H1 (cell line): Measurements from ENCODE around the gene KIAA1671. TPM values are rescaled to one million over a fixed set of nuclear protein-coding genes. Genes with fewer than 3 reads are reported as not detected.

Experiments used
- CTCF ChIA-PET: fragments of 300-600 bp; sonication (Branson Sonifier 250); formaldehyde crosslinking; loops from one replicate; lab custom pipeline; 2021; ENCODE audit not compliant: partially characterized antibody; lab: Charles Lee
- POLR2A ChIA-PET: fragments of 300-600 bp; sonication (Branson Sonifier 250); formaldehyde crosslinking; loops from one replicate; lab custom pipeline; 2021; ENCODE audit warnings: inconsistent platforms; ENCODE audit not compliant: partially characterized antibody; lab: Charles Lee
- DNase-seq, 2 experiments: peaks; one replicate each; pipeline versions ENCODE4 v3.0.0 to v3.0.0-alpha.2; 2010 to 2022; ENCODE audit warnings: low spot score in 2 of 2, low read depth in 1 of 2, mixed read lengths in 1 of 2
- FAIRE-seq: peaks from 2 replicates; lab custom pipeline; 2011; peaks lifted over from hg19 to GRCh38; lab: Jason Lieb, UNC
- H2AFZ ChIP-seq: 2 replicates; pipeline ENCODE4 v1.8.1; 2012; ENCODE audit warnings: low read length, inconsistent platforms
- H2AK5ac ChIP-seq: 2 replicates; pipeline ENCODE4 v1.6.1; 2013; ENCODE audit warnings: low read depth, low read length
- H2BK120ac ChIP-seq: replicated peaks from 2 replicates; pipeline ENCODE3; 2013; ENCODE audit warnings: low read depth, low read length, inconsistent platforms
- H2BK12ac ChIP-seq: 2 replicates; pipeline ENCODE4 v1.6.1; 2013; ENCODE audit warnings: low read depth, low read length
- H2BK15ac ChIP-seq: 2 replicates; pipeline ENCODE4 v1.6.1; 2013; ENCODE audit warnings: low read length
- H2BK20ac ChIP-seq: 2 replicates; pipeline ENCODE4 v1.6.1; 2013; ENCODE audit warnings: low read length
- H2BK5ac ChIP-seq: 2 replicates; pipeline ENCODE4 v1.6.1; 2013; ENCODE audit warnings: low read depth, low read length
- H3K14ac ChIP-seq: 2 replicates; pipeline ENCODE4 v1.6.1; 2013; ENCODE audit warnings: inconsistent platforms; ENCODE audit not compliant: insufficient read length
- H3K18ac ChIP-seq: 2 replicates; pipeline ENCODE4 v1.6.1; 2013; ENCODE audit warnings: low read length; ENCODE audit errors: extremely low read depth
- H3K23ac ChIP-seq: 2 replicates; pipeline ENCODE4 v1.6.1; 2013; ENCODE audit warnings: inconsistent platforms; ENCODE audit not compliant: insufficient read length
- H3K23me2 ChIP-seq: 2 replicates; pipeline ENCODE4 v1.6.1; 2013; ENCODE audit warnings: low read depth, low read length
- H3K27ac ChIP-seq: 2 replicates; pipeline ENCODE4 v1.6.1; 2011; ENCODE audit warnings: low read depth, low read length, inconsistent platforms
- H3K27me3 ChIP-seq, 4 experiments: replicated peaks in 1 of 4; 1 replicate in 1 of 4; 2 replicates in 3 of 4; pipeline versions ENCODE4 v1.6.1 to v1.8.1; 2011 to 2013; ENCODE audit warnings: low read length in 3 of 4, mild to moderate bottlenecking in 3 of 4, inconsistent platforms in 2 of 4, mixed read lengths in 2 of 4, moderate library complexity in 1 of 4; ENCODE audit not compliant: control insufficient read depth in 3 of 4, insufficient read depth in 3 of 4; ENCODE audit errors: extremely low read depth in 1 of 4
- H3K36me3 ChIP-seq, 4 experiments: 2 replicates each; pipeline versions ENCODE4 v1.6.1 to v1.8.1; 2011 to 2013; ENCODE audit warnings: mild to moderate bottlenecking in 4 of 4, low read length in 3 of 4, moderate library complexity in 2 of 4, control low read depth in 1 of 4, inconsistent platforms in 1 of 4; ENCODE audit not compliant: insufficient read depth in 4 of 4, control insufficient read depth in 2 of 4
- H3K4ac ChIP-seq: replicated peaks from 2 replicates; pipeline ENCODE3; 2013; ENCODE audit warnings: low read length, low read depth, mixed read lengths, inconsistent platforms; ENCODE audit not compliant: insufficient read length
- H3K4me1 ChIP-seq, 4 experiments: replicated peaks in 1 of 4; 1 replicate in 1 of 4; 2 replicates in 3 of 4; pipeline versions ENCODE4 v1.6.1 to v1.8.1; 2011 to 2013; ENCODE audit warnings: low read length in 3 of 4, inconsistent platforms in 2 of 4, mixed read lengths in 1 of 4; ENCODE audit not compliant: insufficient read depth in 4 of 4, control insufficient read depth in 3 of 4
- H3K4me2 ChIP-seq, 2 experiments: 2 replicates each; pipeline versions ENCODE4 v1.6.1 to v1.8.1; 2011 to 2013; ENCODE audit warnings: low read depth in 2 of 2, low read length in 2 of 2, control low read depth in 1 of 2, inconsistent platforms in 1 of 2, mild to moderate bottlenecking in 1 of 2; ENCODE audit not compliant: insufficient read depth in 1 of 2
- H3K4me3 ChIP-seq, 4 experiments: fragments of 200-600, 300-600 bp in 1 of 4; sonication (generic), shearing (Covaris generic), sonication (Bioruptor Twin) in 1 of 4; 2 replicates each; pipeline versions ENCODE4 v1.5.1 to v1.8.1; 2011 to 2016; ENCODE audit warnings: low read length in 4 of 4, low read depth in 3 of 4, control low read depth in 2 of 4, inconsistent platforms in 2 of 4, mild to moderate bottlenecking in 2 of 4, mixed read lengths in 1 of 4, moderate library complexity in 1 of 4; ENCODE audit not compliant: insufficient read depth in 2 of 4; ENCODE audit errors: extremely low read depth in 1 of 4
- H3K56ac ChIP-seq: replicated peaks from 2 replicates; pipeline ENCODE3; 2013; ENCODE audit warnings: low read depth, mild to moderate bottlenecking, mixed read lengths, low read length, inconsistent platforms; ENCODE audit not compliant: insufficient read length
- H3K79me1 ChIP-seq: 2 replicates; pipeline ENCODE4 v1.6.1; 2013; ENCODE audit warnings: low read depth, low read length, control low read depth
- H3K79me2 ChIP-seq, 2 experiments: 2 replicates each; pipeline versions ENCODE4 v1.6.1 to v1.8.1; 2012 to 2013; ENCODE audit warnings: low read length in 2 of 2, mild to moderate bottlenecking in 2 of 2, inconsistent platforms in 1 of 2; ENCODE audit not compliant: insufficient read depth in 2 of 2, control insufficient read depth in 1 of 2
- H3K9ac ChIP-seq, 4 experiments: replicated peaks in 1 of 4; 1 replicate in 1 of 4; 2 replicates in 3 of 4; pipeline versions ENCODE4 v1.6.1 to v1.8.1; 2011 to 2013; ENCODE audit warnings: low read depth in 3 of 4, low read length in 3 of 4, control low read depth in 2 of 4, mild to moderate bottlenecking in 2 of 4, moderate library complexity in 2 of 4, inconsistent platforms in 1 of 4; ENCODE audit errors: extremely low read depth in 1 of 4
- H3K9me3 ChIP-seq, 2 experiments: 2 replicates each; pipeline versions ENCODE4 v1.6.1 to v1.8.1; 2012 to 2013; ENCODE audit warnings: mild to moderate bottlenecking in 2 of 2, moderate library complexity in 2 of 2, control low read depth in 1 of 2, inconsistent platforms in 1 of 2, low read depth in 1 of 2, low read length in 1 of 2, mixed read lengths in 1 of 2; ENCODE audit not compliant: insufficient read depth in 2 of 2
- H4K20me1 ChIP-seq, 2 experiments: replicated peaks in 1 of 2; 2 replicates each; pipeline versions ENCODE3 to v1.8.1; 2011 to 2013; ENCODE audit warnings: inconsistent platforms in 2 of 2, low read length in 2 of 2, mild to moderate bottlenecking in 1 of 2; ENCODE audit not compliant: insufficient read depth in 2 of 2, control insufficient read depth in 1 of 2
- H4K5ac ChIP-seq: 2 replicates; pipeline ENCODE4 v1.6.1; 2013; ENCODE audit warnings: low read length, low read depth, mixed read lengths, inconsistent platforms; ENCODE audit not compliant: insufficient read length
- H4K8ac ChIP-seq: 2 replicates; pipeline ENCODE4 v1.8.0; 2013; ENCODE audit warnings: mild to moderate bottlenecking, moderate library complexity, low read length, inconsistent platforms; ENCODE audit not compliant: insufficient read depth; ENCODE audit errors: extremely low read depth
- H4K91ac ChIP-seq: replicated peaks from 2 replicates; pipeline ENCODE3; 2013; ENCODE audit warnings: low read length, mixed read lengths, inconsistent platforms; ENCODE audit not compliant: insufficient read length
- ATF2 ChIP-seq: IDR thresholded peaks from 2 replicates; pipeline ENCODE4 v1.6.1; 2012; ENCODE audit warnings: low read length, inconsistent platforms
- KDM5A ChIP-seq: fragments of 200-600 bp; IDR thresholded peaks from 2 replicates; pipeline ENCODE4 v1.7.1; 2012; ENCODE audit warnings: mild to moderate bottlenecking, low read length, inconsistent platforms, mixed read lengths
- TBP ChIP-seq: IDR thresholded peaks from 2 replicates; pipeline ENCODE4 v1.6.1; 2011; ENCODE audit warnings: low read depth, low read length, improper control_type of control experiment
- WGBS, 2 experiments: shearing (Covaris generic) in 1 of 2; methylation state at CpG; one replicate each; pipeline versions ENCODE4 v1.1.6 to v1.1.7; 2013 to 2015; ENCODE audit warnings: low lambda C conversion rate in 2 of 2, mixed read lengths in 2 of 2, inconsistent platforms in 1 of 2, low coverage in 1 of 2, missing lambda C conversion rate in 1 of 2; ENCODE audit not compliant: insufficient replicate concordance in 2 of 2, insufficient coverage in 1 of 2, insufficient read length in 1 of 2; ENCODE audit errors: extremely low coverage in 1 of 2, missing lambda C conversion rate in 1 of 2; 5-methylcytosine and 5-hydroxymethylcytosine counted together
- polyA plus RNA-seq, 7 experiments: library from polyadenylated mRNA; depleted of rRNA in 3 of 7; stranded (reverse) in 5 of 7; unstranded in 2 of 7; fragments of >200 nt in 5 of 7; fragments of 200-250 nt in 2 of 7; gene quantifications; 1 replicate in 5 of 7; 2 replicates in 1 of 7; 4 replicates in 1 of 7; pipeline versions ENCODE4 v1.2.1 to v1.2.3, GENCODE V29; 2011 to 2013; ENCODE audit warnings: missing spikeins in 2 of 7, mixed read lengths in 2 of 7
- total RNA-seq: library from RNA; stranded (reverse); fragmentation: NEBNext Ultra II Directional; extraction: Animal tissue kit (Norgen Biotek cat#: 25700); gene quantifications from 2 replicates; pipeline ENCODE4 v1.2.1, GENCODE V29; 2021
- TF ChIP-seq, protein P1 (sequence below): IDR thresholded peaks from 2 replicates; pipeline ENCODE4 v1.6.1; 2011; ENCODE audit warnings: low read length, improper control_type of control experiment

KIAA1671 gene
- total and polyA plus RNA-seq, 2 of the 8 experiments (the other 6 are each of a cell fraction or from before 2014, with no cell fraction given), result 6.4 to 23.9 TPM

- H3K4me2 ChIP-seq, result no peak overlapping the region
- H2BK20ac ChIP-seq, result no peak overlapping the region
- no peak for FAIRE-seq
- no peak overlapping the region for H3K27ac ChIP-seq
- H3K79me2 ChIP-seq, result no peaks in the 10 kb centered on the region
- ChIA-PET CTCF (interaction anchor here (0.7 to 1.3 kb wide), 3 partner anchors 13 to 76 kb away, joined by 3 to 4 read pairs (median 3); no protein-coding TSS in a partner anchor), POLR2A (no interaction called here)
- H2BK12ac ChIP-seq, result no peak overlapping the region
- H3K9me3 ChIP-seq, result no peaks in the 10 kb centered on the region
- no peak overlapping the region for H3K9ac ChIP-seq
- no peak overlapping the region for H2AK5ac ChIP-seq
- H3K23me2 ChIP-seq, result no peaks in the 10 kb centered on the region
- no peak overlapping the region for H2BK5ac ChIP-seq
- no peak overlapping the region for H3K4me3 ChIP-seq
- no peaks in the 10 kb centered on the region; the same call in 1 of the 2 replicates for H3K79me1 ChIP-seq
- no peak for DNase-seq
- no peaks in the 10 kb centered on the region for H3K27me3 ChIP-seq
- H3K36me3 ChIP-seq, result no peaks in the 10 kb centered on the region
- no peak overlapping the region for H2BK15ac ChIP-seq
- no peak overlapping the region for H3K23ac ChIP-seq
- no peak overlapping the region for H3K56ac ChIP-seq
- no peak overlapping the region for H3K4ac ChIP-seq
- H3K14ac ChIP-seq, result no peak overlapping the region
- no peak overlapping the region for H3K18ac ChIP-seq
- H4K91ac ChIP-seq, result no peak overlapping the region
- H4K20me1 ChIP-seq, result no peaks in the 10 kb centered on the region
- WGBS, 2 experiments, result 86% methylated on average over 6 of the region's 6 CpGs; no CpG with 5 or more reads in 1 of the 2 experiments
- no peak overlapping the region for H4K5ac ChIP-seq
- H2BK120ac ChIP-seq, result no peak overlapping the region
- H2AFZ ChIP-seq, result no peak overlapping the region
- H4K8ac ChIP-seq, result no peak overlapping the region
- H3K4me1 ChIP-seq, result peaks cover 0 to 3% (median 0%) of the 10 kb centered on the region in 4 experiments; a peak in 1 of 7 replicates
- TF ChIP-seq TBP, result no peak
- TF ChIP-seq, protein P1, sequence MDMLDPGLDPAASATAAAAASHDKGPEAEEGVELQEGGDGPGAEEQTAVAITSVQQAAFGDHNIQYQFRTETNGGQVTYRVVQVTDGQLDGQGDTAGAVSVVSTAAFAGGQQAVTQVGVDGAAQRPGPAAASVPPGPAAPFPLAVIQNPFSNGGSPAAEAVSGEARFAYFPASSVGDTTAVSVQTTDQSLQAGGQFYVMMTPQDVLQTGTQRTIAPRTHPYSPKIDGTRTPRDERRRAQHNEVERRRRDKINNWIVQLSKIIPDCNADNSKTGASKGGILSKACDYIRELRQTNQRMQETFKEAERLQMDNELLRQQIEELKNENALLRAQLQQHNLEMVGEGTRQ, result no peak
- no peak for TF ChIP-seq KDM5A
- no peak for TF ChIP-seq ATF2
These were observed 151.9 kb downstream of the KIAA1671 start for GRCh38 chr22:25104367-25104766.
